22Rv1 (cell line): ENCODE data around the gene SLC35B2.

ENCODE experiments used
- ZFX ChIP-seq: fragments of 450-650 bp; IDR thresholded peaks from 2 replicates; pipeline ENCODE4 v1.6.1; 2017; ENCODE audit warnings: antibody characterized with exemption, borderline replicate concordance
- TF ChIP-seq, protein P1 (sequence below): fragments of 450-650 bp; IDR thresholded peaks from 2 replicates; pipeline ENCODE4 v1.5.1; 2017; ENCODE audit warnings: mild to moderate bottlenecking

DNA sequence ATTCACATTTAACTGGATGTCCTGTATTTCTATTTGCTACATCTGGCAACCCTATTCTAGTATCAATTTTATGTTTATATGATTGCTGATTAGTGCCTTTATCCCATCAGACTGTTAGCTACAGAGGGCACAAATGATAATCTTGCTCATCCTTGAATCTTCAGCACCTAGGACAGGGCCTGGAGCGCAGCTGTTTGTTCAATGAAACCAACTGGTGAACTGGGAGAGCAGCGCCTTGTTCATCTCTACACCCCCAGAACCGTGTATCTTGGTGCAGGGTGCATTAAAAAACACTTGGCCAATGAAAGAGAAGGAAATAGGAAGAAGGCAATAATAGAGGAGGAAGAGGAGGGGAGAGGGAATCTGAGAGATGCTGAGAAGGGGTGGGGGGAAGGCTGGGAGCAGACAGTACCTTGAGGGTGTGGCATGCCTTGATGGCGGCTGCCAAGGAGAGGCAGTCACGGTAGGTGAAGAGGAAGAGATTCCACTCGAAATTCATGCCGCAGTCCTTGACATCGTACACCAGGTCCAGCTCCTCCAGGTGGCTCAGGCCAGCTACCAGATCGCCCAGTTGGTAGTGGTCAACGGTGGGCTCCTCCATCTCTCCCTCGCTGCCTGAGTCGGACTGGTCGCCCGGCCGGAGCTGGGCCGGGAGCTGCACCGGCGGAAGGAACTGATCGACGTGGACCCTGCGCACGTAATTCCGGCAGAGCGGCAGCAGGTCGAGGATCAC lies 28.4 kb upstream of the SLC35B2 start:
- TF ChIP-seq, protein P1, sequence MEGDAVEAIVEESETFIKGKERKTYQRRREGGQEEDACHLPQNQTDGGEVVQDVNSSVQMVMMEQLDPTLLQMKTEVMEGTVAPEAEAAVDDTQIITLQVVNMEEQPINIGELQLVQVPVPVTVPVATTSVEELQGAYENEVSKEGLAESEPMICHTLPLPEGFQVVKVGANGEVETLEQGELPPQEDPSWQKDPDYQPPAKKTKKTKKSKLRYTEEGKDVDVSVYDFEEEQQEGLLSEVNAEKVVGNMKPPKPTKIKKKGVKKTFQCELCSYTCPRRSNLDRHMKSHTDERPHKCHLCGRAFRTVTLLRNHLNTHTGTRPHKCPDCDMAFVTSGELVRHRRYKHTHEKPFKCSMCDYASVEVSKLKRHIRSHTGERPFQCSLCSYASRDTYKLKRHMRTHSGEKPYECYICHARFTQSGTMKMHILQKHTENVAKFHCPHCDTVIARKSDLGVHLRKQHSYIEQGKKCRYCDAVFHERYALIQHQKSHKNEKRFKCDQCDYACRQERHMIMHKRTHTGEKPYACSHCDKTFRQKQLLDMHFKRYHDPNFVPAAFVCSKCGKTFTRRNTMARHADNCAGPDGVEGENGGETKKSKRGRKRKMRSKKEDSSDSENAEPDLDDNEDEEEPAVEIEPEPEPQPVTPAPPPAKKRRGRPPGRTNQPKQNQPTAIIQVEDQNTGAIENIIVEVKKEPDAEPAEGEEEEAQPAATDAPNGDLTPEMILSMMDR = no peak
- TF ChIP-seq ZFX = no peak
